GM18951 (cell line): ENCODE data around the gene VPS13D.

Experiments used
- POLR2A ChIP-seq: IDR thresholded peaks from 4 replicates; pipeline ENCODE4 v1.6.1; 2011; ENCODE audit warnings: mild to moderate bottlenecking; ENCODE audit not compliant: insufficient read length, insufficient read depth; ENCODE audit errors: extremely low read depth
- in situ Hi-C: fragments of 300-500 bp; cut with MboI; formaldehyde crosslinking; loops from one replicate; pipeline ENCODE4 v1.12.0; 2022; ENCODE audit warnings: low sequenced_read_pairs, mixed read lengths, inconsistent platforms; ENCODE audit not compliant: unreplicated experiment

Gene VPS13D, protein sequence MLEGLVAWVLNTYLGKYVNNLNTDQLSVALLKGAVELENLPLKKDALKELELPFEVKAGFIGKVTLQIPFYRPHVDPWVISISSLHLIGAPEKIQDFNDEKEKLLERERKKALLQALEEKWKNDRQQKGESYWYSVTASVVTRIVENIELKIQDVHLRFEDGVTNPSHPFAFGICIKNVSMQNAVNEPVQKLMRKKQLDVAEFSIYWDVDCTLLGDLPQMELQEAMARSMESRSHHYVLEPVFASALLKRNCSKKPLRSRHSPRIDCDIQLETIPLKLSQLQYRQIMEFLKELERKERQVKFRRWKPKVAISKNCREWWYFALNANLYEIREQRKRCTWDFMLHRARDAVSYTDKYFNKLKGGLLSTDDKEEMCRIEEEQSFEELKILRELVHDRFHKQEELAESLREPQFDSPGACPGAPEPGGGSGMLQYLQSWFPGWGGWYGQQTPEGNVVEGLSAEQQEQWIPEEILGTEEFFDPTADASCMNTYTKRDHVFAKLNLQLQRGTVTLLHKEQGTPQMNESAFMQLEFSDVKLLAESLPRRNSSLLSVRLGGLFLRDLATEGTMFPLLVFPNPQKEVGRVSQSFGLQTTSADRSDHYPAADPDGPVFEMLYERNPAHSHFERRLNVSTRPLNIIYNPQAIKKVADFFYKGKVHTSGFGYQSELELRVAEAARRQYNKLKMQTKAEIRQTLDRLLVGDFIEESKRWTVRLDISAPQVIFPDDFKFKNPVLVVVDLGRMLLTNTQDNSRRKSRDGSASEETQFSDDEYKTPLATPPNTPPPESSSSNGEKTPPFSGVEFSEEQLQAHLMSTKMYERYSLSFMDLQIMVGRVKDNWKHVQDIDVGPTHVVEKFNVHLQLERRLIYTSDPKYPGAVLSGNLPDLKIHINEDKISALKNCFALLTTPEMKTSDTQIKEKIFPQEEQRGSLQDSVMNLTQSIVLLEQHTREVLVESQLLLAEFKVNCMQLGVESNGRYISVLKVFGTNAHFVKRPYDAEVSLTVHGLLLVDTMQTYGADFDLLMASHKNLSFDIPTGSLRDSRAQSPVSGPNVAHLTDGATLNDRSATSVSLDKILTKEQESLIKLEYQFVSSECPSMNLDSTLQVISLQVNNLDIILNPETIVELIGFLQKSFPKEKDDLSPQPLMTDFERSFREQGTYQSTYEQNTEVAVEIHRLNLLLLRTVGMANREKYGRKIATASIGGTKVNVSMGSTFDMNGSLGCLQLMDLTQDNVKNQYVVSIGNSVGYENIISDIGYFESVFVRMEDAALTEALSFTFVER (N-terminal part only)

DNA sequence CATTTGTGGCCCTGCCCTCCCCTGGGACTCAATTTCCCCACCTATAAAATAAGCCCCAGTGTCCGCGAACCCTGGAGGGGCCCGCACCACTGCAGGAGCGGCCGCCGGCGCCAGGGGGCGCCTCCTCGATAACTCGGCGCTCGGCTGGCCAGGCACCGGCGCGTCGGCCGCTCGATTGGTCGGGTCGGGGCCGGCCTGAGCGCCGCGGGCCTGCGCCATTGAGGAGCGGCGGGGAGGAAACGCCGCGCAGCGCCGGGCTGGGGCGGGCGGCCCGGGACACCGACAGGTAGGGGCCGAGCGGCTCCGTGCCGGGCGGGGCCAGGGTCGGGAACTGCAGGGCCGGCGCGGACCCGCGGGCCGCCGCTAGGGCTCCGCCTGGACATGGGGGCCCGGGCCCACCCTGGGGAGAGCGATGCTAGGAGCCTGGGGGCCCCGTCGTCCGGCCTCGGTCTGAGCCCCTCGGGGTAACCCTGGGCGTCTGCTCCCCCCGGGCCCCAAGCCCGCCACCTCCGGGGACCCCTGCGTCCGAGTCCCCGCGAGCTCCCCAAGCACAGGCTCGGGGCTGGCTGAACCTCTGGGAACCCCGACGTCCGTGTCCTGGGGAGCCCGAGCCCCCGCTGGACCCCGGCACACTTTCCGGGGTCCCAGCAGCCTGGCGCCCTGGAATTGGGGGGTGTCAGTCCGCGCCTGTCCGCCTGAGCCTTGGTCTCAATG is at the start of gene VPS13D:
Gene VPS13D, plus strand, starts transcription at position 196 of the 714 bp plus-strand sequence. CDS start 4,237 bp downstream, outside the sequence.
- peak; percentile 79 for TF ChIP-seq POLR2A
- in situ Hi-C loops = no loop called here

DNA sequence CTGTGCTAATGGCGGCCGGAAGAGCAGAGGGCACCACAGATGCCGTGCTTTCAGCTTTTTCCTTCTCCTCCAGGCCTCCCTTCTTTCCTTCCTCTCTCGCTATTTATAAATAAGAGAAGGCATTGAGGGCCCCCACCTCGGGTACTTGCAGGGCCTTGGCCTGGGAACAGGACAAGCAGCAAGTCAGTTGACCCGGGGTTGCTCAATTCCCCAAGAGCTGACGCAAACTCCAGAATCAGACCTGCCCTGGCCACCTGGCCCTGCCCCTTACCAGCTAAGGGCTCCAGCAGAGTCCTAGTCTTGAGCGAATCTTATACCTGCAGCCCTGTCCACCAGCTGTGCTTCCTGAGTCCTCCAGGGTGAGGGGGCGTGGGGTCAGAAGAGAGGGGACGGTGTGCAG is 49.5 kb upstream of the VPS13D start:
- in situ Hi-C loops = no loop called here
- TF ChIP-seq POLR2A = no peak

DNA sequence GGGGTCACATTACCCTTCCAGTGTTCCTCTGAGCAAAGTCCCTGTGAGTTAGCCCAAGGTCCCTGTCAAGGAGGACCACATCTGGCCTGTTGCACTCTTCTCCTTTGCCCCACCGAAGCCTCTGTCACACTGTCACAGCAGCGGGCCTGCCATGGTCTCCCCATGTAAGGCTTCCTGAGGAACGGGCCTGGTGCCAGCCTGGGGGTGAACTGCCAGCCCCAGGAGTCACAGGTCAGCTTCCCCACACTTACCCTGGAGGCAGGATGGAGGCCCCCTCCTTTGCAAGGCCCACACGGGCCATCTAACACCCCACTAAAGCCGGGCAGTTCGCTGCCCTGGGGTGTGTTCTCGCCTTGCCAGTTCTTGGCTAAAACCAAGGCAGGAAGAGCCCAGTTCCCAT is 48.9 kb upstream of the VPS13D start:
- no peak for TF ChIP-seq POLR2A
- in situ Hi-C loops = no loop called here

DNA sequence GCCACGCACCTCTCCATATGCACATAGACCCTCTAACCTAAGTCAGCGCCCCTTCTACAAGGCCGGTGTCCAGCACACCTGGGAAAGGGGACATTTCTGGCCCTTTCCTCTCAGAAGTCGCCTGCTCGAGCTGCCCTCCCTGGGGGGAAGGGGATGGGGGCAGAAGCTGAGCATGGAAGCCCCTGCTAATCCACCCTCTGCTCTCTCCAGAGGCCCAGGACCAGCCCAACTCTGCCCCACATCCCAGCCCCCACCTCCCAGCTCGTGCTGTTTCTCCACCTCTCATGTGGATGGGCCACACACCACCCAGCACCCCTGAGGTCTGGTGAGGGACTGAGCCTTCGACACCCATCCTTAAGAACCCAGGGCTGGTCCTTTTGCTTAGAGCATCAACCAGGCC is 48.3 kb upstream of the VPS13D start:
- TF ChIP-seq POLR2A = no peak
- in situ Hi-C loops = no loop called here

DNA sequence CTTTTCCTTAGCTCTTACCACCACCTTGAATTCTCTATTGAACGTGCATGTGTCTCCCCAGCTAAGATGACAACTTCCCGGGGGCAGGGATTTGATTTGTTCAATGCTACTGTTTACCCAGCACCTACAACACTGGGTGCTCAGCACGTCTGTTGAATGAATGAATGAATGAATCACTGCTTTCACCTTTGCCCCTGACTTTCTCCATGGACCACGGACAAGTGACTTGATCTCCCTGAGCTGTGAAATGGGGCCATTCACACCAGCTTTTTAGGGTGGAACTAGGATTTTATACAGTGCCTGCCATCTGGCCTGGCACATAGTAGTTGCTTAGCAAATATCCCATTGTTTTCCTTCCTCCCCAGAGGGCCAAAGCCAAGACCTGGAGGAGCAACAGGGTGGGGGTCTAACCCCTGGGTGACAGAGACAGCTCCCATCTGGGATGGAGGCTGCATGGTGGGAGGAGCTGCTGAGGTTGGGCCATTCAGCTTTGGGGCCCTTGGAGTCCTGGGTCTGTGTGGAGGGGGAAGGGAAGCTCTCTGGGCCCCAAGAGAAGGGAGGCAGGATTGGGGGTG is 47.3 kb upstream of the VPS13D start:
- in situ Hi-C loops = no loop called here
- TF ChIP-seq POLR2A = no peak

DNA sequence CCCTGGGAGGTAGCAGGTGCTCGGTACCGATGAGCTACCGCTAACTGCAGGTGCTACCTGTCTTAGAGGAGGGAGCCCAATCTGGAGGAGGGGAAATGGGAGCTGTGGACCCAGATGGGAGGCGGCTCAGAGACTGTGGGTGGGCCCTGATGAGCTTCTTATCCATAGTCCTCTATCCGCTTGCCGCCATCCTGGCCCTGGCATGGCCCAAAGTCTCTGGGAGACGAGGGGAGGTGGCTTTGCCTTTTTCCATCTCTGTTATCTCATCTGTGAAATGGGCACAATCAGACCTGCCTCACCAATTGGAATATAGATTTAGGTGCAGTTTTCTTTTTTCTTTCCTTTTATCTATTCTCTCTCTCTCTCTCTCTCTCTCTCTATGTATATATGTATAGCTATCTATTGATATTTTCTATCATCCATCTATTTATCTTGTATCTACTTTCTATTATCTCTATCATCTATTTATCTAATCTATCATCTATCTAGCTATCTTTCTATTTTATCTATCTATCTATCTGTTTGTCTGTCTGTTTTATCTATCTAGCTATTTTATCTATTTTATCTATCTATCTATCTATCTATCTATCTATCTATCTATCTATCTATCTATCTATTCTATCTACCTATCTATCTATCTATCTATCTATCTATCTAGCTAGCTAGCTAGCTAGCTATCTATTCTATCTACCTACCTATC is 46.6 kb upstream of the VPS13D start:
- no peak for TF ChIP-seq POLR2A
- in situ Hi-C loops = no loop called here

DNA sequence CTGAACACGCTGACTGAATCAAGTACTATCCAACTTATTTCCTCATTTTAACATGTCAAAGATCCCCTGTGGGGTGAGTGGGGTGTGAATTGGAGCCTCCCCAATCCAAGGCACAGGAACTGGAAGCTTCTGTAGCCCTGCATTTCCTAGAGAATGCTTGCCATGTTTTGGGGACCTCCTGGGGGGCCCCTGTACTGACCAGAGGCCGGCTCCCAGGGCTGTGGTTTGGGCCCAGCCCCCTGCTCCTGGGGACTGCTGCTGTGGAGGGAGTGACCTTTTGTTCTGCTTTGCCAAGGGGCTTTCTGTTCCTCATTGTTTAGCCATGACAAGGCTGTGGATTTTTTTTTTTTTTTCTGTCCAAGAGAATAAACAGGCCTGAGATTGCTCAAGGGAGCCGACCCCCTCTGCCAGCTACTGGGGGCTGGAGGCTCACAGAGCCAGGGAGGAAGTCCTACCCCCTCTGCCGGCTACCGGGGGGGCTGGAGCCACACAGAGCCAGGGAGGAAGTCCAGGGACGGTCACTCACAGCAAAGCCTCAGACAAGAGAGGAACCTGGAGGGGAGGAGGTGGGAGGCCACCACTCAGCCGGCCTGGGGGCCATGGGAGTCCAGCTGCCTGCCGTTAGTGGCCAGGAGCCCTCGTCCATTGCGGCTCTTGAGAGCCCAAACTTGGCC is 45.7 kb upstream of the VPS13D start:
- no peak for TF ChIP-seq POLR2A
- in situ Hi-C loops = no loop called here

DNA sequence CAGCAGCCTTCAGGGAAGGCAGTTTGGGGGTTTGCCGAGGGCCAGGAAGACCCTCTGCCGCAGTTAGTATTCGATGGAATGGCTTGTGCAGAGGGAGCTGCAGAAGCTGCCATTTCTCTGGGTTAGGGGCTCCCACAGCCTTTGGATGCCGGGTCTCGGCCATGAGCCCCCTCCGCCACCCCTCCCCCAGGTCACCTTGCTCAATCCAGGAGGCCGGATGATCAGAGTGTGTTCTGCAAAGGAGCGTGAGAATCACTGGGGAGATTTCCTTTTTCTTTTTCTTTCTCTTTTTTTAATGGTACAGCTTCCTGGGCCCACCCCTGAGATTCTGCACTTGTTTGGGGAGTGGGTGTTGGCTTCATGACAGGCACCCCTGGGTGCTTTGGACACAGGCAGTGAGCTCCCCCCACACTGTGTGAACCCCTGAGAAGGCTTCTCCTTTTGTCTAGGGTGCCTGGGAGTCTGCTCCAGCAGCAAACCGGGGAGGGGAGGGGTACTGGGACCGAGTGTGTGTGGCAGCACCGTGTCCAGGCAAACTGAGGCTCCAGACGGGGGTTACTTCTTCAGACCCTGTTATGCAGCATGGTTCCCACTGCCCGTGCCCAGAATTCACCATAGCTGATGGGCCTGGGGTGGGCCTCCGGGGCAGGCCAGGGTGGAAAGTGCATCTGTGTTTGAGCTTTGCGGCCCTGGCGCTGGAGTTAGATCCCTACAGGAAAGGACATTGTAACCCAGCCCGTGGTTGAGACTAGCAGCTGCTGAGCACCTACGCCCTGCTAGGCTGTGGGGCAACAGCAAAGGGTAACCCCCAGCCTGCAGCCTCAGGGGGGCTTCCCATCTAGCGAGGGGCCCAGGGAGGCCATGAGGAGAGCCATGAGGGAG is 44.6 kb upstream of the VPS13D start:
- in situ Hi-C loops = no loop called here
- no peak for TF ChIP-seq POLR2A

DNA sequence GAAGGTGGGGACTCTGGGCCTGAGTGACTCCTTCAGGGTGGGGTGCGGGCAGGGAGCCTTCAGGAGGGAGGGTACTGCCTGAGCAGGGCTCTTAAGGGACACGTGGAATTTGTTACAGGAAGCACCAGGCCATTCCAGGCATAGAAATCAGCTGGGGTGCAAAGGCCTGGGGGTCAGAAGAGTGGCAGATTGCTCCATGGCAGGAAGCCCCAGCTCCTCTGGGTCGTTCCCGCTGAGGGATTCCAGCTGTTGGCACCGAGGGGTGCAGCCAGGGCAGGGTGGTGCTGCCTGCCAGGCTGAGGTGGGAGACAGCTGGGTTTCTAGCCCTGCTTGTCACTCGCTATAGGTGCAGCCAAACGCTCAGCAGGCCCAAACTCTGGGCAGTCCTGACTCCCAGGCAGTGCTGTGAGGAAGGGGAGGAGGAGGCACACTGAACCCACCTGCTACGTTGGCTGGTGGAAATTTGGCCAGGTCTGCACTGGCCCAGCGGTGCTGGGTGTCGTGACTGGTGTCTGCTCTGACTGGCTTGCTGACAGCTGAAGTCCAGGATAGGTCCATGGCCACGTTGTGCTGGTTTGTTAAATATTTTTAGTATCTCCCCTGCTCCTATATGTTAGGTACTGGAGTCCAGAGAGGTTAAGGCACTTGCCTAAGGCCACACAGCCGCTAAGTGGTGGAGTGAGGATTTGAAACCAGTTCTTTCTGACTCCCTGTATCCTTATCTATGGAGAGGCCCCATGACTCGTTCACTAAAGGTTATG is 43.7 kb upstream of the VPS13D start:
- TF ChIP-seq POLR2A = no peak
- in situ Hi-C loops = no loop called here

DNA sequence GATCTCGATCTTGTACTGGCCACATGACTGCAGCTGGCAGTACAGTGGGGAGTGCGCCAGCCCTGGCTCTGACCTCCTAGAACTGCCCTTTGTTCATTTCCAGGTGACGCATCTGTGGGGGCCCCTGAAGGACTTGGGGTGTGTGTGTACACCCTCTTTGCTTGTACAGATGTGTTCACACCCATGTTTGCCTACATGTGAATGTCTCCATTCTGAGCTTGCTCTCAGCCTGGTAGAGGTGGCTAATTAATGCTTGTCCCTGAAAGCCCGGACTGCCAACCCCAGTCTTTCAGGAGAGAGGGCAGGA is 43.2 kb upstream of the VPS13D start:
- no peak for TF ChIP-seq POLR2A
- in situ Hi-C loops = no loop called here

DNA sequence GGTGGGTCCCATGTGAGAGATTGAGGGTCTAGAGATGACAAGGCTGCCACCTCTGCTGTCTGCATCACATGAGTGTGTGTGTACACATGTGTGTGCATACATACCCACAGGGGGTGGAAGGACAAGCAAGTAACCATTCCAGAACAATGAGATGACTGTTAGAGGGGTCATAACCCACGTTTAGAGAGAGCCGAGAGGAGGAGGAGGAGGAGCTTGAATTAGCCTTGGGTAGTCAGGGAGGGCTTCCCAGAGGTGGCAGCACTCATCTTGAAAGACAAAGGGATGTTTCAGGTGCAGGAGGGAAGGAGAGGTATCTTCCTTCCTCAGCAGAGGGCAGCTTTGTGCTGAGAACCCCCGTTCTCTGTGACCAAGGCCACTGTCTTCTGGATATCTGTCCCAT is 41.7 kb upstream of the VPS13D start:
- in situ Hi-C loops = no loop called here
- TF ChIP-seq POLR2A = no peak
